Mucosa of descending colon (tissue), 3 donors: ENCODE data around the gene FGGY. TPM values are rescaled to one million over a fixed set of nuclear protein-coding genes. Genes with fewer than 3 reads are reported as not detected.

Source experiments
- ATAC-seq: fragments of 200-7000 bp; cut with Tn5 transposase; one replicate; pipeline ENCODE4 v1.9.1; 2020; ENCODE audit warnings: mild to moderate bottlenecking, moderate library complexity
- DNase-seq, 3 donors: peaks; one replicate each; pipeline ENCODE4 v3.0.0-alpha.2; 2020
- H3K36me3 ChIP-seq: fragments of 200-600 bp; one replicate; pipeline ENCODE4 v1.8.0; 2021; ENCODE audit warnings: low read depth, mild to moderate bottlenecking
- H3K4me1 ChIP-seq: fragments of 200-600 bp; one replicate; pipeline ENCODE4 v1.8.0; 2021; ENCODE audit warnings: low read depth, mild to moderate bottlenecking
- H3K4me3 ChIP-seq: fragments of 200-600 bp; one replicate; pipeline ENCODE4 v1.8.0; 2021; ENCODE audit warnings: mild to moderate bottlenecking
- H3K9me3 ChIP-seq: fragments of 200-600 bp; one replicate; pipeline ENCODE4 v1.8.0; 2021; ENCODE audit warnings: mild to moderate bottlenecking
- CTCF ChIP-seq: fragments of 200-600 bp; IDR thresholded peaks from one replicate; pipeline ENCODE4 v1.8.0; 2022; ENCODE audit warnings: antibody characterized with exemption, mild to moderate bottlenecking
- intact Hi-C, 2 donors: fragments of 100-400 bp; cut with DNase I in 1 of 2; cut with micrococcal nuclease in 1 of 2; formaldehyde crosslinking; loops; one replicate each; pipeline versions ENCODE4 v1.11.0 to v1.11.1; 2022; cut with DNase I, micrococcal nuclease
- total RNA-seq, 3 donors: library from RNA; stranded (reverse); fragmentation: NEBNext Ultra II Directional in 2 of 3; extraction: Animal tissue kit (Norgen Biotek cat#: 25700) in 2 of 3; gene quantifications; one replicate each; pipeline versions ENCODE4 v1.2.1 to v1.2.4, GENCODE V29; 2021 to 2023
- donor health status: DM: no; HTN: no; CAD: no; lungs with moderate emphysema.
- donor health status: DM: no; HTN: no; CAD: no.
- donor health status: DM: no; HTN: yes; CAD: no.

Gene FGGY
- total RNA-seq, 3 donors from 2014 or later, result 25.2 to 38.3 (median 36.6) TPM

- Histone ChIP-seq H3K36me3 (no peaks in the 10 kb centered on the region), H3K4me3 (no peak overlapping the region), H3K4me1 (peaks cover 5% of the 10 kb centered on the region), H3K9me3 (no peaks in the 10 kb centered on the region)
- intact Hi-C loops, result no loop called here
- DNase-seq, result no peak
- no peak for ATAC-seq
- no peak for TF ChIP-seq CTCF
These were observed 69.5 kb downstream of the FGGY start for GRCh38 chr1:59366346-59366745.

GRCh38 chr1:59367301-59368007 is 70.6 kb downstream of the FGGY start:
- Histone ChIP-seq H3K4me3 (no peak overlapping the region), H3K4me1 (peaks cover 5% of the 10 kb centered on the region), H3K9me3 (no peaks in the 10 kb centered on the region), H3K36me3 (no peaks in the 10 kb centered on the region)
- intact Hi-C loops, result no loop called here
- DNase-seq, result peak in 2 of 3 donors; percentile 36 to 58
- TF ChIP-seq CTCF, result no peak
- peak; percentile 72 for ATAC-seq

GRCh38 chr1:59368008-59368670 is 71.2 kb downstream of the FGGY start:
- no peak for DNase-seq
- H3K4me3 ChIP-seq, result no peak overlapping the region
- H3K9me3 ChIP-seq, result no peaks in the 10 kb centered on the region
- H3K4me1 ChIP-seq, result peaks cover 5% of the 10 kb centered on the region
- H3K36me3 ChIP-seq, result no peaks in the 10 kb centered on the region
- intact Hi-C loops, result no loop called here
- ATAC-seq, result no peak
- TF ChIP-seq CTCF, result no peak

- Histone ChIP-seq H3K4me3 (no peak overlapping the region), H3K4me1 (no peaks in the 10 kb centered on the region), H3K36me3 (no peaks in the 10 kb centered on the region), H3K9me3 (no peaks in the 10 kb centered on the region)
- DNase-seq, result no peak
- intact Hi-C loops, result loop anchor here in 1 of 2 donors (5.0 kb wide), 1 partner anchor 828 kb away; the partner anchor contains the start of gene OMA1
- no peak for TF ChIP-seq CTCF
- peak; percentile 24 for ATAC-seq
These were observed 78.7 kb downstream of the FGGY start for GRCh38 chr1:59375321-59376220.

GRCh38 chr1:59377350-59377904 is 80.5 kb downstream of the FGGY start:
- no peaks in the 10 kb centered on the region for H3K9me3 ChIP-seq
- ATAC-seq, result no peak
- intact Hi-C loops, result loop anchor here in 1 of 2 donors (5.0 kb wide), 1 partner anchor 830 kb away; the partner anchor contains the start of gene OMA1
- H3K4me3 ChIP-seq, result no peak overlapping the region
- no peak for DNase-seq
- no peaks in the 10 kb centered on the region for H3K4me1 ChIP-seq
- no peak for TF ChIP-seq CTCF
- no peaks in the 10 kb centered on the region for H3K36me3 ChIP-seq
